ENCODE results near the gene IQGAP1.
A peak's percentile ranks its signal among the peaks of the same experiment; 100 is the strongest.
"Not testable (repeated sequence)": the region's sequence is repeated elsewhere in the genome, so short reads cannot be mapped to it uniquely, and the experiment has no call there.

The IQGAP1 gene

DNA sequence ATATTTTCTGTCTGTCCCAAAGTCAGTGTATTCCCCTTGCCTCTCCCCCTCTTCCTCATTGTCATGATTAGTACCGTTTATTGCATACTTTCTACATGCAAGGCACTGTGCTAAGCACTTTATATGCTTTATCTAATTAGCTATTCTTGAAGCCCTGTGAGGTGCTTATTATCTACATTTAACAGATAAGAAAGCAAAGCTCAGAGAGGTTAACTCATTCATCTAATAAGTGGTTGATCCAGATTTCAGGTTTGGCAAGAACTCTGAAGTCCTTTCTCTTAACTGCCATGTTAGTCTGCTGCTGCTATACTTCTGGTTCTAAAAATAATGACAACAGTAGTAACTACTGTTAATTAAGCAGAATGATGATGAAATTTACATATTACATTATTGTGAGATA lies 13.5 kb downstream of the IQGAP1 start:
- peak overlapping the region; percentile 86 to 91 for H3K27ac ChIP-seq
- TF ChIP-seq, protein P1, sequence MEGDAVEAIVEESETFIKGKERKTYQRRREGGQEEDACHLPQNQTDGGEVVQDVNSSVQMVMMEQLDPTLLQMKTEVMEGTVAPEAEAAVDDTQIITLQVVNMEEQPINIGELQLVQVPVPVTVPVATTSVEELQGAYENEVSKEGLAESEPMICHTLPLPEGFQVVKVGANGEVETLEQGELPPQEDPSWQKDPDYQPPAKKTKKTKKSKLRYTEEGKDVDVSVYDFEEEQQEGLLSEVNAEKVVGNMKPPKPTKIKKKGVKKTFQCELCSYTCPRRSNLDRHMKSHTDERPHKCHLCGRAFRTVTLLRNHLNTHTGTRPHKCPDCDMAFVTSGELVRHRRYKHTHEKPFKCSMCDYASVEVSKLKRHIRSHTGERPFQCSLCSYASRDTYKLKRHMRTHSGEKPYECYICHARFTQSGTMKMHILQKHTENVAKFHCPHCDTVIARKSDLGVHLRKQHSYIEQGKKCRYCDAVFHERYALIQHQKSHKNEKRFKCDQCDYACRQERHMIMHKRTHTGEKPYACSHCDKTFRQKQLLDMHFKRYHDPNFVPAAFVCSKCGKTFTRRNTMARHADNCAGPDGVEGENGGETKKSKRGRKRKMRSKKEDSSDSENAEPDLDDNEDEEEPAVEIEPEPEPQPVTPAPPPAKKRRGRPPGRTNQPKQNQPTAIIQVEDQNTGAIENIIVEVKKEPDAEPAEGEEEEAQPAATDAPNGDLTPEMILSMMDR (IDR thresholded peaks at IDR 0.05) = no peak
- peak overlapping the region; percentile 47 for H3K4me3 ChIP-seq
- DNase-seq (ENCODE audit: low spot score) = no peak

- H3K4me3 ChIP-seq = peak overlapping the region; percentile 47
- DNase-seq (ENCODE audit: low spot score) = peak; percentile 82
- H3K27ac ChIP-seq = peak overlapping the region; percentile 86 to 91
- TF ChIP-seq, protein P1 (IDR thresholded peaks at IDR 0.05) = no peak
These were observed 14.2 kb downstream of the IQGAP1 start for GRCh38 chr15:90402223-90402622.

- no peak for DNase-seq (ENCODE audit: low spot score)
- TF ChIP-seq, protein P1 (IDR thresholded peaks at IDR 0.05) = no peak
- peak overlapping the region; percentile 47 for H3K4me3 ChIP-seq
- peak overlapping the region; percentile 67 to 86 for H3K27ac ChIP-seq
These were observed 14.7 kb downstream of the IQGAP1 start for GRCh38 chr15:90402767-90403166.

DNA sequence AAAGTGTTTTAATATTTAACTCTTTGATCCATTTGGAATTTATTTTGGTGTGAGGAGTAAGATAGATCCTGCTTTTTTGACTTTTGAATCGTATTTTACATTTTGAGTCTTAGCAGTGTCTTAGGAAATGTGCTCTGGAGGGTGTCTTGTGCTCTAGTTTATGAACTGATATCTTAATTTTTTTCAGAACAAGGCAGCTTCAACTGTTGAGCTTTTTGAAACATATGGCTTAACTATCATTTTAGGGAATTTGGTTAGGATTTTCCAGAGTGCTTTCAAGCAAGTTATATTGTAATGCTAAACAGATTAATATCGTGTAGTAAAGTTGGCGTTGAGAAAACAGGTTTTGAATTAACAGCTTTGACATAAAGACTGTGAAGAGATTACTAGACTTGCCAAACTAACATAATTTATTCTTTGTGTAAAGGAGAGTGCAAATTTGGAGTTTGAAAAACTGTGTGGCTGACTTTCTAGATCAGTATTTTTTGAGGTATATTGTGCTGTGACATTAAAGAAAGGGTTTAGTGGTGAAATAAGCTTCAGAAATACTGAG lies 17.1 kb downstream of the IQGAP1 start:
- peak overlapping the region; percentile 66 to 78 for H3K27ac ChIP-seq
- TF ChIP-seq, protein P1 (IDR thresholded peaks at IDR 0.05) = no peak
- no peak for DNase-seq (ENCODE audit: low spot score)

DNA sequence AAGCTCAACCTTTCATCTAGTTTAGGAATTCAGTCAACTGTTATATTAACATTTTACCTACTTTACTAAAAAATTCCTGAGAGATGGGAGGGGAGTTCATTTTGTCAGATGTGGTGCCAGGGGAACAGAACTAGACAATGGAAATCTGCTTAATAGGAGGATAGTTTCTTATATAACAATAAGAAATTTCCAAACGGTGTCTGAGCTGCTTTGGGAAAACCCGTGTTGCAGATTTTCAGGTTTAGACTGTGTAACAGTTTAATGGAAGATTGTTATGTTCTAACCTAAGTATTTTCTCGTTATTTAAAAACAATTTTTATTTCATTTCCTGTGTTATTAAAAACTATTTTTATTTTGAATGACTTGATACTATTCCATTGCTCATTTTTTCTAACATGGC lies 19.3 kb downstream of the IQGAP1 start:
- DNase-seq (ENCODE audit: low spot score) = no peak
- TF ChIP-seq, protein P1 (IDR thresholded peaks at IDR 0.05) = no peak
- no peak overlapping the region for H3K4me3 ChIP-seq
- peak overlapping the region; percentile 78 to 86 for H3K27ac ChIP-seq

More for the DNA sequence above, 17.1 kb downstream of the IQGAP1 start:
- H3K4me3 ChIP-seq = no peak overlapping the region

DNA sequence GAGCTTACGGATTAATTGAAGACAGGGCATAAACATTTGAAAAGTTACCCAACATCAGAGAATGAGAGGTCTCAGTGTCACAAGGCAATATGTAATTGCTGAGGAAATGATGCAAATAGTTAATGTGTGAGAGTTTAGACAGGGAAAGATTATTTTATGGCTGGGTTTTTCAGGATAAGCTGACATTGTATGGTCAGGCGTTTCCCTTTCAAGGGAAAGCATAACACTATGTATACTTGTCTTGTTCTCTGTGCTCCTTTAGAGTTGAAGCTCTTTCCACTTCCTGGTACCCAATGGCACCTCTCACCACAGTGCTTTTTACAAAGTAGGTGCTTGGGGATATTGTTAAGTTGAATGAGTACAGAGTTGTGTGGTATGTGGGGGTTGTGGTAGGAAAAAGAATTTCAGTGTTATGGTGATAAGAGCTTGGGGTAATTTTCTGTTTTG lies 19.9 kb downstream of the IQGAP1 start:
- Histone ChIP-seq H3K4me3 (no peak overlapping the region), H3K27ac (peak overlapping the region; percentile 78 to 86)
- TF ChIP-seq, protein P1 (IDR thresholded peaks at IDR 0.05) = no peak
- DNase-seq (ENCODE audit: low spot score) = no peak

DNA sequence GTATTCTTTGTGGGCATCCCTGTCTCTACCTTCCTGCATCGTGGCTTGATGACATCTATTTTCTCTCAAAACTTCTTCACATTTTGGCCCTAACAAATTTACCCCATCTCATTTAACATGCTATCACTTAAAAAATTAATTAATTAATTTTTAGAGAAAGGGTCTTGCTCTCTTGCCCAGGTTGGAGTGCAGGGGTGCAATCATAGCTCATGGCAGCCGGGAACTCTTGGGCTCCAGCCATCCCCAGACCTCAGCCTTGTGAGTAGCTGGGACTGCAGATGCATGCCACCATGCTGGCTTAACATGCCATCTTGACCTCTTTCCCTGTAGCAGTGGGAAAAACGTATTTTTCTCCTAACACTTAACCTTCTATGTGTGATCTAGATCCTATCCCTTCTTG lies 20.6 kb downstream of the IQGAP1 start:
- DNase-seq (ENCODE audit: low spot score) = no peak
- Histone ChIP-seq H3K27ac (peak overlapping the region; percentile 15 to 78), H3K4me3 (no peak overlapping the region)
- TF ChIP-seq, protein P1 (IDR thresholded peaks at IDR 0.05) = no peak

- H3K4me3 ChIP-seq; DNase-seq (ENCODE audit: low spot score): not testable (repeated sequence)
- H3K27ac ChIP-seq = peak overlapping the region in 1 of 2 donors; percentile 18
These were observed 21.5 kb downstream of the IQGAP1 start for GRCh38 chr15:90409587-90409986.

DNA sequence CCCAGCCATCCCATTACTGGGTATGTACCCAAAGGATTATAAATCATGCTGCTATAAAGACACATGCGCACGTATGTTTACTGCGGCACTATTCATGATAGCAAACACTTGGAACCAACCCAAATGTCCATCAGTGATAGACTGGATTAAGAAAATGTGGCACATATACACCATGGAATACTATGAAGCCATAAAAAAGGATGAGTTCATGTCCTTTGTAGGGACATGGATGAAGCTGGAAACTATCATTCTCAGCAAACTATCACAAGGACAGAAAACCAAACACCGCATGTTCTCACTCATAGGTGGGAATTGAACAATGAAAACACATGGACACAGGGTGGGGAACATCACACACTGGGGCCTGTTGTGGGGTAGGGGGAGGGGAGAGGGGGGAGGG lies 22.3 kb downstream of the IQGAP1 start:
- H3K27ac ChIP-seq; H3K4me3 ChIP-seq; DNase-seq (ENCODE audit: low spot score): not testable (repeated sequence)
